Natural killer cell (primary cell): ENCODE results near the gene SLC24A2. TPM values are rescaled to one million over a fixed set of nuclear protein-coding genes. Genes with fewer than 3 reads are reported as not detected.

Experiments used
- ATAC-seq, 3 donors: fragments of 150-1000 bp in 2 of 3; fragments of 200-7000 bp in 1 of 3; cut with Tn5 transposase; 1 replicate in 1 of 3; 2 replicates in 2 of 3; pipeline ENCODE4 v1.10.0; 2021; ENCODE audit warnings: mild to moderate bottlenecking in 2 of 3, moderate library complexity in 2 of 3
- DNase-seq, 2 donors: peaks; one replicate each; pipeline versions ENCODE4 v3.0.0 to v3.0.0-alpha.2; 2013 to 2021; ENCODE audit warnings: mixed read lengths in 1 of 2
- H3K27ac ChIP-seq: one replicate; pipeline ENCODE4 v1.5.1; 2013; ENCODE audit warnings: mild to moderate bottlenecking, low read length
- H3K27me3 ChIP-seq: one replicate; pipeline ENCODE4 v1.6.1; 2013; ENCODE audit warnings: low read length; ENCODE audit not compliant: control insufficient read depth, insufficient read depth
- H3K36me3 ChIP-seq: one replicate; pipeline ENCODE4 v1.6.1; 2013; ENCODE audit warnings: low read length; ENCODE audit not compliant: control insufficient read depth, insufficient read depth
- H3K4me1 ChIP-seq: one replicate; pipeline ENCODE4 v1.6.1; 2013; ENCODE audit warnings: low read length; ENCODE audit not compliant: control insufficient read depth, insufficient read depth
- H3K4me3 ChIP-seq: one replicate; pipeline ENCODE4 v1.5.1; 2013; ENCODE audit warnings: low read length
- H3K9me3 ChIP-seq: one replicate; pipeline ENCODE4 v1.6.1; 2013; ENCODE audit warnings: low read length; ENCODE audit not compliant: control insufficient read depth, insufficient read depth
- H3K27ac Mint-ChIP-seq, 2 donors: one replicate each; pipeline ENCODE4 v1.8.0; 2022; ENCODE audit warnings: mild to moderate bottlenecking in 2 of 2, mixed read lengths in 2 of 2, moderate library complexity in 1 of 2
- H3K27me3 Mint-ChIP-seq, 2 donors: one replicate each; pipeline ENCODE4 v1.8.0; 2022; ENCODE audit warnings: low read depth in 2 of 2, mixed read lengths in 2 of 2
- H3K36me3 Mint-ChIP-seq: one replicate; pipeline ENCODE4 v1.8.0; 2022; ENCODE audit warnings: mixed read lengths
- H3K4me1 Mint-ChIP-seq, 2 donors: one replicate each; pipeline ENCODE4 v1.8.0; 2022; ENCODE audit warnings: mixed read lengths in 2 of 2
- H3K4me3 Mint-ChIP-seq: one replicate; pipeline ENCODE4 v1.8.0; 2022; ENCODE audit warnings: mild to moderate bottlenecking, moderate library complexity, mixed read lengths
- H3K9me3 Mint-ChIP-seq, 2 donors: one replicate each; pipeline ENCODE4 v1.8.0; 2022; ENCODE audit warnings: mixed read lengths in 2 of 2
- WGBS: methylation state at CpG from one replicate; pipeline ENCODE4 v1.1.7; 2013; ENCODE audit warnings: missing lambda C conversion rate; ENCODE audit not compliant: insufficient coverage; 5-methylcytosine and 5-hydroxymethylcytosine counted together
- intact Hi-C: fragments of 100-400 bp; cut with micrococcal nuclease; formaldehyde crosslinking; loops from one replicate; pipeline ENCODE4 v1.14.2; 2022
- total RNA-seq, 4 donors: library from RNA; stranded (reverse); fragments of 120-200 nt in 1 of 4; gene quantifications; one replicate each; pipeline versions ENCODE4 v1.2.3 to v1.2.4, GENCODE V29; 2013 to 2022
- TF ChIP-seq, protein P1 (sequence below): fragments of 200-600 bp; IDR thresholded peaks from one replicate; pipeline ENCODE4 v1.8.0; 2022; ENCODE audit warnings: antibody characterized with exemption

SLC24A2 gene
- total RNA-seq, 3 donors from 2014 or later (not counting 1 experiment from before 2014, with no cell fraction given), result 0.15 TPM; not detected in 2

DNA sequence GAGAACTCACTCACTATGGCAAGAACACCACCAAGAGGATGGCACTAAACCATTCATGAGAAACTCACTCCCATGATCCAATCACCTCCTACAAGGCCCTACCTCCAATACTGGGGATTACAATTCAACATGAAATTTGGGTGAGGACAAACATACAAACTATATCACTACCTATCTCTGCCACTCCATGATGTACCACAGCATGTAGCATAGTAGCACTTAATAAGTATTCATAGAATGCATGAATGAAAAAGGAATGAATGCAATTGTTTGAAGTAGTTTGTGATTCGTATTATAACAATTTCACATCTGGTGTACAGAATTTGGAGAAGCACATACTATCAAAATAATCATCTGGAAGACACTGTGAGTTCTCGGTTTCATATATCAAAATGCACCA, 27.9 kb upstream of the SLC24A2 start:
- intact Hi-C loops, result no loop called here
- Mint-ChIP-seq H3K4me3 (no peak overlapping the region), H3K27ac (no peak overlapping the region), H3K4me1 (no peaks in the 10 kb centered on the region), H3K9me3 (peaks cover 8 to 11% of the 10 kb centered on the region in 2 donors), H3K27me3 (peaks cover 0 to 2% of the 10 kb centered on the region in 2 donors), H3K36me3 (no peaks in the 10 kb centered on the region)
- Histone ChIP-seq H3K9me3 (peaks cover 7% of the 10 kb centered on the region), H3K4me3 (no peak overlapping the region), H3K27me3 (no peaks in the 10 kb centered on the region), H3K36me3 (no peaks in the 10 kb centered on the region), H3K4me1 (no peaks in the 10 kb centered on the region), H3K27ac (no peak overlapping the region)
- no peak for DNase-seq
- TF ChIP-seq, protein P1, sequence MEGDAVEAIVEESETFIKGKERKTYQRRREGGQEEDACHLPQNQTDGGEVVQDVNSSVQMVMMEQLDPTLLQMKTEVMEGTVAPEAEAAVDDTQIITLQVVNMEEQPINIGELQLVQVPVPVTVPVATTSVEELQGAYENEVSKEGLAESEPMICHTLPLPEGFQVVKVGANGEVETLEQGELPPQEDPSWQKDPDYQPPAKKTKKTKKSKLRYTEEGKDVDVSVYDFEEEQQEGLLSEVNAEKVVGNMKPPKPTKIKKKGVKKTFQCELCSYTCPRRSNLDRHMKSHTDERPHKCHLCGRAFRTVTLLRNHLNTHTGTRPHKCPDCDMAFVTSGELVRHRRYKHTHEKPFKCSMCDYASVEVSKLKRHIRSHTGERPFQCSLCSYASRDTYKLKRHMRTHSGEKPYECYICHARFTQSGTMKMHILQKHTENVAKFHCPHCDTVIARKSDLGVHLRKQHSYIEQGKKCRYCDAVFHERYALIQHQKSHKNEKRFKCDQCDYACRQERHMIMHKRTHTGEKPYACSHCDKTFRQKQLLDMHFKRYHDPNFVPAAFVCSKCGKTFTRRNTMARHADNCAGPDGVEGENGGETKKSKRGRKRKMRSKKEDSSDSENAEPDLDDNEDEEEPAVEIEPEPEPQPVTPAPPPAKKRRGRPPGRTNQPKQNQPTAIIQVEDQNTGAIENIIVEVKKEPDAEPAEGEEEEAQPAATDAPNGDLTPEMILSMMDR, result no peak
- ATAC-seq, result no peak
- 88% methylated on average over 2 of the region's 2 CpGs for WGBS

DNA sequence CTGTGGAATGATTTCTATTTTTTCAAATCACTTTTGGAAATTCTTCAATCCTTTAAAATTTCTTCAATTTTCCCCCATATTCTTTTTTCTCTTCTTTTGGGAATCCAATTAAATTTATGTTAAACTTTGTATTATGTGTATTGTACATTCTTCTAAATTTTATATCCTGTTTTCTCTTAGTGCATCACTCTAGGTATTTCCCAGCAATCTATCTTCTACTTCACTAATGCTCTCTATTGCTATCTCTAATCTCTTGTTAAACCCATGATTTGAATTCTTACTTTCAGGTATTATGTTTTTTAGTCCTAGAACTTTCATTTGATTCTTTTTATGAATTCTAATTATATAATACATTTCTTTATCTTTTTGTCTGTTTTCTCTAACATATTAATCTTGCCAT, 23.4 kb upstream of the SLC24A2 start:
- H3K4me3 ChIP-seq, result no peak overlapping the region
- no peak for DNase-seq
- no peaks in the 10 kb centered on the region for H3K4me1 ChIP-seq
- Mint-ChIP-seq H3K36me3 (no peaks in the 10 kb centered on the region), H3K9me3 (peaks cover 3 to 12% of the 10 kb centered on the region in 2 donors), H3K4me1 (no peaks in the 10 kb centered on the region), H3K4me3 (no peak overlapping the region), H3K27ac (no peak overlapping the region), H3K27me3 (peaks cover 0 to 2% of the 10 kb centered on the region in 2 donors)
- TF ChIP-seq, protein P1, result no peak
- intact Hi-C loops, result no loop called here
- no peak overlapping the region for H3K27ac ChIP-seq
- no peaks in the 10 kb centered on the region for H3K27me3 ChIP-seq
- H3K9me3 ChIP-seq, result peaks cover 7% of the 10 kb centered on the region
- no peak for ATAC-seq
- no peaks in the 10 kb centered on the region for H3K36me3 ChIP-seq

DNA sequence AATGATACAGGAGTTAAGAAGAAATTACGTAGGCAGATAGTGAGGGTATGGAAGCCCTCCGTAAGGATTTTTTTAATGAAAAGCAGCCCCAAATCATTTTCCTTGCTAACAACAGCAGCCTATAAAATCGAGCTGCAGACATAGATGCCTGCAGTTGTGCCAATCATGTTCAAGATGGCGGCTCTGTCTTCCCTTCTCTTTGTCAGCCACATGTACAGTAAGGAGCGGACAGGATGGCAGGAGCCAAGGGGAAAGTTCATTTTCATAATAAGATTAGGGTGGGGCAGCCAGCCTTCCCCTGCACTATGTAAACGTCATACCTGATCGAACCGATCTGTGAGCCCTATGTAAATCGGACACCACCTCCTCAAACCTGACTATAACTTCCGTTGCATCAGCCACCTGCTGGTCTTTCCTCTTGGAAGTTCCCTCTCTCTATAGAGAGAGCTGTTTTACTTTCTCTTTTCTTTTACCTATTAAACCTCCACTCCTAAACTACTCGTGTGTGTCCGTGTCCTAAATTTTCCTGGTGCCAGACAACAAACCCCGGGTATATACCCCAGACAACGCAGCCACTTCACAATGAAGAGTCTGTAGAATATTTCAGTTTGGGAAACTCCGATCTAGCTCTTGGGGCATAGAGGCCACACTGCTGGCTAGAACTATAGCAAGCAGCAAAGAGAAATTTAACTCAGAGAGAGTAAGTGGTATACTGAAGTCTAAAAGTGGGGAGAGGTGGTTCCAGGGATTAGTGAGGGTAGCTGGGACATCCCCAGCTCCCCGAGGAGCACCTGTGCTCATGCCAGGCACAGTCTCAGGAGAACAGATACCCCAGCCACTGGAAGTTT, 20.8 kb upstream of the SLC24A2 start:
- no peak overlapping the region for H3K4me3 ChIP-seq
- H3K27ac ChIP-seq, result no peak overlapping the region
- H3K9me3 ChIP-seq, result peaks cover 2% of the 10 kb centered on the region
- DNase-seq (no peak), ATAC-seq (no peak)
- no peaks in the 10 kb centered on the region for H3K36me3 ChIP-seq
- Mint-ChIP-seq H3K36me3 (no peaks in the 10 kb centered on the region), H3K27me3 (no peaks in the 10 kb centered on the region), H3K4me3 (no peak overlapping the region), H3K4me1 (no peaks in the 10 kb centered on the region), H3K27ac (no peak overlapping the region), H3K9me3 (peaks cover 3 to 7% of the 10 kb centered on the region in 2 donors)
- WGBS, result 91% methylated on average over 14 of the region's 16 CpGs
- intact Hi-C loops, result no loop called here
- no peaks in the 10 kb centered on the region for H3K4me1 ChIP-seq
- TF ChIP-seq, protein P1, result no peak
- no peaks in the 10 kb centered on the region for H3K27me3 ChIP-seq
